ENCODE data around the gene CYP4X1.
"Not testable (repeated sequence)": the region's sequence is repeated elsewhere in the genome, so short reads cannot be mapped to it uniquely, and the experiment has no call there.

CYP4X1 gene

DNA sequence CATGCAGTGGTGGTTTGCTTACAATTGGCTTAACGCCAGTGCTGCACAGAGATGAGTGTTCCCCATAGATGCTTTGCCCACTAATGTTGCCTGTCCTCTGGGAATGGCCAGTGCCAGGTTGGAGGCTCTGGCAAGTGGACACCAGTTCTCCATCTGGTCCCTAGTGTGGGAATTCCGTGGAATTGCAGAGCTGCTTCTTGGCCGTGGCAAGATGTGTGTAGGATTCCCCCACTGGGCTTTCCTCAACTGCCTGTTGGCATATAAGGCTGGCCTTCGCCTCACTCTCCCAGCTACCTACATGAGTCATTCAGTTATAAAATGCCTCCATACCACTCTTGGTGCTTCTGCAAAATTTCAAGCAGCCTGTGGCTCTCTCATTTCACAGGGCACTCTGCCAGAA lies 45.6 kb downstream of the CYP4X1 start:
- FAIRE-seq = not testable (repeated sequence)

DNA sequence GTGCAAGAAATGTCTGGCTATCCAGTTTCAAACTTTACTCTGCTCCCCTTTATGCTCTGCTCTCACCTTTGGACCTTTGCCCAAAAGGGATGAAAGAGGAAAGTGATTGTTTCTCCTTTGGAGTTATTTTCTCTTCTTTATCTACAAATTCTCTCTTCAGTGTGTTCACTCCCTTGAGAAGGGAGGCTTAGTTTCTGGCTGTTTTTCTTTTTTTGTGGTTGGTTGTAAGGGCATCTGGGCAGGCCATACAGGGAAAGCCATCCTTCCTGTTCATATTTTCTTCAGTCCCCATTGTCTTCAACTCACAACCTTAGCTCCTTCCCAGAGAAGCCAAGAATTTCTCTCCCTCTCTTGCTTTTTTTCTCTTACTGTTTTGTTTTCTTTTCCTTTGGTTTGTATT lies 46.0 kb downstream of the CYP4X1 start:
- DNase-seq (ENCODE audit: insufficient read length, low spot score); FAIRE-seq: not testable (repeated sequence)

More for the DNA sequence above, 45.6 kb downstream of the CYP4X1 start:
- DNase-seq (ENCODE audit: insufficient read length, low spot score) = not testable (repeated sequence)

- FAIRE-seq; DNase-seq (ENCODE audit: insufficient read length, low spot score): not testable (repeated sequence)
Observed at GRCh38 chr1:47089356-47089755, 65.9 kb downstream of the CYP4X1 start.

GRCh38 chr1:47091476-47091875 lies 68.0 kb downstream of the CYP4X1 start:
- peak; percentile 81 for FAIRE-seq
- DNase-seq (ENCODE audit: insufficient read length, low spot score) = not testable (repeated sequence)

Measured in GM19239 (cell line).